ENCODE data around the gene INPP5A. TPM values are rescaled to one million over a fixed set of nuclear protein-coding genes. Genes with fewer than 3 reads are reported as not detected.

INPP5A gene
- total and polyA plus RNA-seq, 2 donors (not counting 1 experiment from before 2014, with no cell fraction given) = 9.3 to 87.8 TPM

DNA sequence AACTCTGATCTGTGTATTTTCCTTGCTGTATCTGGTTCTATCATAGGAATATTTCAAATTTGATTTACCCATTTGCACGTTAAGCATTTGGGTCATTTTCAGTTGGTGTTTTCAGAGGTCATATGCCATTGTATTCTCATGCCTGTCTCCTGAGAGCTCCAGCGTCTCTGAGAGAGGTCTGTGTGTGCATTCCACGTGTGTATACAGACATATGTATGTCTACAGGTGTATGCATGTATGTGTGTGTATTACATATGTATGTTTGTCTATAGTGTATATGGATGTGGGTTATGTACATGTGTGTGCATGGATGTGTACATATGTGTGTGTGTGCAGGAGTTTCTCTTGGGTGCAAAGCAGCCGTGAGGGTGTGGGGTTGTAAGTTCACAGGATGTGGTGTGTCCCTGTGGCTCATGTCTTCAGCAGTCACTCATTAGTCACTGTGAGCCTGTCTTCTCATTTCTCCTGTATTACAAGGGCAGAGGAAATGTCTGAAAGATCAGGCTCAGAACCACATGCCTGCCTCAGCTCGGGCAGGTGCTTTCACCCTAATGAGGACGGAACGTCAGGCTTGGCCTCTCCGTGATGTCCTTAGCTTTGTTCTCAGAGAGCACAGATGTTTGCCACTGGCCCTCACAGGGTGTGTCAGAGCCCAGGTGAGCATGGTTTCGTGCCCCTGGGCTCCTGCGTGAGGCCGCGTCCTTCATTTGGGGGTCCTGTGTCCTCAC is 146.7 kb downstream of the INPP5A start:
- WGBS (ENCODE audit: insufficient coverage) = 54% methylated on average over 12 of the region's 12 CpGs
- H4K20me1 ChIP-seq (ENCODE audit: control insufficient read depth, insufficient read depth, low read length, poor library complexity, severe bottlenecking) = peaks cover 43% of the 10 kb centered on the region
- no peak for TF ChIP-seq EZH2 (IDR thresholded peaks at IDR 0.05; ENCODE audit: borderline replicate concordance, insufficient read depth, low read depth, low read length, poor library complexity, severe bottlenecking)
- TF ChIP-seq, protein P1, sequence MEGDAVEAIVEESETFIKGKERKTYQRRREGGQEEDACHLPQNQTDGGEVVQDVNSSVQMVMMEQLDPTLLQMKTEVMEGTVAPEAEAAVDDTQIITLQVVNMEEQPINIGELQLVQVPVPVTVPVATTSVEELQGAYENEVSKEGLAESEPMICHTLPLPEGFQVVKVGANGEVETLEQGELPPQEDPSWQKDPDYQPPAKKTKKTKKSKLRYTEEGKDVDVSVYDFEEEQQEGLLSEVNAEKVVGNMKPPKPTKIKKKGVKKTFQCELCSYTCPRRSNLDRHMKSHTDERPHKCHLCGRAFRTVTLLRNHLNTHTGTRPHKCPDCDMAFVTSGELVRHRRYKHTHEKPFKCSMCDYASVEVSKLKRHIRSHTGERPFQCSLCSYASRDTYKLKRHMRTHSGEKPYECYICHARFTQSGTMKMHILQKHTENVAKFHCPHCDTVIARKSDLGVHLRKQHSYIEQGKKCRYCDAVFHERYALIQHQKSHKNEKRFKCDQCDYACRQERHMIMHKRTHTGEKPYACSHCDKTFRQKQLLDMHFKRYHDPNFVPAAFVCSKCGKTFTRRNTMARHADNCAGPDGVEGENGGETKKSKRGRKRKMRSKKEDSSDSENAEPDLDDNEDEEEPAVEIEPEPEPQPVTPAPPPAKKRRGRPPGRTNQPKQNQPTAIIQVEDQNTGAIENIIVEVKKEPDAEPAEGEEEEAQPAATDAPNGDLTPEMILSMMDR (IDR thresholded peaks at IDR 0.05) = no peak
- H3K79me2 ChIP-seq (ENCODE audit: control insufficient read depth, insufficient read depth, low read length) = peaks cover 26% of the 10 kb centered on the region
- no peak overlapping the region for H3K4me3 ChIP-seq (ENCODE audit: control extremely low read depth in 1 of 5, extremely low read depth in 1 of 5, insufficient read depth in 1 of 5, low read depth in 2 of 5, low read length in 4 of 5)
- ChIA-PET CTCF (no interaction called here), POLR2A (no interaction called here)
- Mint-ChIP-seq H3K4me3 (peak overlapping the region; percentile 50), H3K9me3 (ENCODE audit: insufficient read depth) (no peaks in the 10 kb centered on the region), H3K27ac (peak overlapping the region; percentile 41), H3K27me3 (no peaks in the 10 kb centered on the region), H3K4me1 (peaks cover 28% of the 10 kb centered on the region)
- peak overlapping the region; percentile 36 for H3K4me2 ChIP-seq (replicated peaks; ENCODE audit: low read depth, low read length, poor library complexity, severe bottlenecking)
- ATAC-seq (ENCODE audit: low read depth) = no peak
- H3K9ac ChIP-seq (ENCODE audit: low read length) = no peak overlapping the region
- H3K9me3 ChIP-seq (ENCODE audit: control extremely low read depth in 1 of 3, control insufficient read depth in 2 of 3, insufficient read depth in 1 of 3, low read length in 2 of 3) = peaks cover 0 to 3% (median 0%) of the 10 kb centered on the region in 3 donors
- DNase-seq = no peak
- no peak overlapping the region for H2AFZ ChIP-seq (ENCODE audit: insufficient read depth, low read depth, low read length, poor library complexity, severe bottlenecking)
- peaks cover 16 to 17% of the 10 kb centered on the region in 2 donors for H3K4me1 ChIP-seq (ENCODE audit: control insufficient read depth in 2 of 2, insufficient read depth in 2 of 2, low read length in 2 of 2)
- peaks cover 2% of the 10 kb centered on the region in 2 experiments for H3K36me3 ChIP-seq (replicated peaks in 1 of 2; ENCODE audit: control extremely low read depth in 1 of 2, control insufficient read depth in 1 of 2, extremely low read depth in 1 of 2, insufficient read depth in 2 of 2, low read length in 1 of 2)
- intact Hi-C loops (cut with micrococcal nuclease) = no loop called here
- no peak overlapping the region for H3K27ac ChIP-seq (ENCODE audit: low read length in 2 of 2)
- H3K27me3 ChIP-seq (replicated peaks in 1 of 4; ENCODE audit: control extremely low read depth in 1 of 4, control insufficient read depth in 3 of 4, insufficient read depth in 4 of 4, low read length in 3 of 4) = no peaks in the 10 kb centered on the region

DNA sequence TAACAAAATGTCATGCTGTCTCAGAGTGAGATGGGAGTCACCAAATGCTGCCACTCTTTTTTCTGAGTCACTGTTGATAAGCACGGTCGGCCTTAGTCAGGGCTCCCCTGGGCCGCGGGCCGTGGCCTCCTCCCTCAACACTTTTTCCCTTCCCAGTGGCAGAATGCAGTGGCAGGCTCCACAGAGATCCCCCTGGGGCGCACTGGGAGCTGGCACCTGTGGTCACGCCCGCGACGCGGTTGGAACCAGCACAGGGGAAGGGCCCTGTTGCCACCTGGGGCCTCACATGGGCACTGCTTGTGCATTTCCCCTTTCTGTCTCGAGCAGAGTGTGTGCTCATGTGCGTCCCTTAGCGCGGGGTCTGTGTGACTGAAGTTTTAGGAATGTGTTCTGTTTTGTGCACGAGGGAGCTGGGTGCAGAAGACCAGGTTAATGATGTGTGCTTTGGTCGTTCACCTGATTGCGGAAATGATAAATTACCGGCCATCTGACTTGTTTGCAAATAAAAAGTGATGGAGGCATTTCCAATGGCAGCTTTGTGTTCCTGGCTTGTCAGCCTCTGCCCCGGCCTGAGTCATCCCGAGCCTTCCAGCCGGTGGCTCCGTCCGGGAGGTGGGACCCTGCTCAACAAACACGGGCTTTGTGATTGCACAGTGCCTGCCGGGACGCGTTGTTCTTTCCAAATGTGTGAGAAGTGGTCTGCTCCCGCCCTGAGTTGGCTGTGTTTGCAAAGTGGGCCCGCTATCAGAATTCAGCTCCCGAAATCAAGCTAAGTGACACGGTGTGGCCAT is 147.7 kb downstream of the INPP5A start:
- H3K27me3 ChIP-seq (replicated peaks in 1 of 4; ENCODE audit: control extremely low read depth in 1 of 4, control insufficient read depth in 3 of 4, insufficient read depth in 4 of 4, low read length in 3 of 4) = no peaks in the 10 kb centered on the region
- no peaks in the 10 kb centered on the region for H3K27me3 Mint-ChIP-seq
- H3K9ac ChIP-seq (ENCODE audit: low read length) = no peak overlapping the region
- peaks cover 28% of the 10 kb centered on the region for H3K4me1 Mint-ChIP-seq
- peaks cover 0 to 6% of the 10 kb centered on the region in 2 experiments for H3K36me3 ChIP-seq (replicated peaks in 1 of 2; ENCODE audit: control extremely low read depth in 1 of 2, control insufficient read depth in 1 of 2, extremely low read depth in 1 of 2, insufficient read depth in 2 of 2, low read length in 1 of 2)
- no peaks in the 10 kb centered on the region for H3K9me3 Mint-ChIP-seq (ENCODE audit: insufficient read depth)
- intact Hi-C loops (cut with micrococcal nuclease) = no loop called here
- TF ChIP-seq, protein P1 (IDR thresholded peaks at IDR 0.05) = no peak
- no peak for TF ChIP-seq EZH2 (IDR thresholded peaks at IDR 0.05; ENCODE audit: borderline replicate concordance, insufficient read depth, low read depth, low read length, poor library complexity, severe bottlenecking)
- DNase-seq (peak; percentile 58), ATAC-seq (ENCODE audit: low read depth) (peak; percentile 85)
- no peak overlapping the region for H2AFZ ChIP-seq (ENCODE audit: insufficient read depth, low read depth, low read length, poor library complexity, severe bottlenecking)
- peaks cover 0 to 9% (median 0%) of the 10 kb centered on the region in 3 donors for H3K9me3 ChIP-seq (ENCODE audit: control extremely low read depth in 1 of 3, control insufficient read depth in 2 of 3, insufficient read depth in 1 of 3, low read length in 2 of 3)
- H3K27ac Mint-ChIP-seq = no peak overlapping the region
- peaks cover 30% of the 10 kb centered on the region for H3K79me2 ChIP-seq (ENCODE audit: control insufficient read depth, insufficient read depth, low read length)
- WGBS (ENCODE audit: insufficient coverage) = 36% methylated on average over 28 of the region's 32 CpGs
- H3K27ac ChIP-seq (ENCODE audit: low read length in 2 of 2) = no peak overlapping the region
- peaks cover 43% of the 10 kb centered on the region for H4K20me1 ChIP-seq (ENCODE audit: control insufficient read depth, insufficient read depth, low read length, poor library complexity, severe bottlenecking)
- H3K4me3 Mint-ChIP-seq = peak overlapping the region; percentile 50
- peak overlapping the region; percentile 36 for H3K4me2 ChIP-seq (replicated peaks; ENCODE audit: low read depth, low read length, poor library complexity, severe bottlenecking)
- POLR2A ChIA-PET = no interaction called here
- CTCF ChIA-PET = no interaction called here
- peaks cover 16 to 17% of the 10 kb centered on the region in 2 donors for H3K4me1 ChIP-seq (ENCODE audit: control insufficient read depth in 2 of 2, insufficient read depth in 2 of 2, low read length in 2 of 2)
- no peak overlapping the region for H3K4me3 ChIP-seq (ENCODE audit: control extremely low read depth in 1 of 5, extremely low read depth in 1 of 5, insufficient read depth in 1 of 5, low read depth in 2 of 5, low read length in 4 of 5)
